SIG-M5 treated with dmso at 0.1 percent for 504 hours (cell line): ENCODE results near the gene ADAMTS9.

ENCODE experiments used
- DNase-seq: peaks from one replicate; lab custom pipeline; 2025; ENCODE audit not compliant: unreplicated experiment; lab: John Stamatoyannopoulos, UW

ADAMTS9 gene

GRCh38 chr3:64495781-64496334 lies 191.9 kb downstream of the ADAMTS9 start:
- DNase-seq: no peak

GRCh38 chr3:64495121-64495780 lies 192.5 kb downstream of the ADAMTS9 start:
- DNase-seq: no peak

- DNase-seq: no peak
Observed at GRCh38 chr3:64494526-64494925, 193.3 kb downstream of the ADAMTS9 start.

- no peak for DNase-seq
Observed at GRCh38 chr3:64493149-64493548, 194.7 kb downstream of the ADAMTS9 start.

- DNase-seq: no peak
Observed at GRCh38 chr3:64491843-64492242, 196.0 kb downstream of the ADAMTS9 start.

- no peak for DNase-seq
Observed at GRCh38 chr3:64490180-64490724, 197.5 kb downstream of the ADAMTS9 start.

- peak; percentile 73 for DNase-seq
Observed at GRCh38 chr3:64489361-64490044, 198.3 kb downstream of the ADAMTS9 start.

GRCh38 chr3:64488939-64489338 lies 198.9 kb downstream of the ADAMTS9 start:
- no peak for DNase-seq

GRCh38 chr3:64484289-64484992 lies 203.4 kb downstream of the ADAMTS9 start:
- peak; percentile 98 for DNase-seq

- no peak for DNase-seq
Observed at GRCh38 chr3:64483467-64483866, 204.3 kb downstream of the ADAMTS9 start.

- DNase-seq: no peak
Observed at GRCh38 chr3:64475037-64475436, 212.8 kb downstream of the ADAMTS9 start.

- no peak for DNase-seq
Observed at GRCh38 chr3:64473466-64473865, 214.3 kb downstream of the ADAMTS9 start.

GRCh38 chr3:64470436-64470835 lies 217.4 kb downstream of the ADAMTS9 start:
- DNase-seq: no peak

- no peak for DNase-seq
Observed at GRCh38 chr3:64467255-64467944, 220.4 kb downstream of the ADAMTS9 start.
